Stimulated activated CD4-positive, alpha-beta T cell treated with anti-CD3 and anti-CD28 coated beads, Interleukin-12 subunit alpha, Interleukin-12 subunit beta, amount 100 ng/mL, for 4 hours (primary cell): ENCODE data around the gene CHIT1.
A peak's percentile ranks its signal among the peaks of the same experiment; 100 is the strongest.
"Not testable (repeated sequence)": the region's sequence is repeated elsewhere in the genome, so short reads cannot be mapped to it uniquely, and the experiment has no call there.

Experiments used
- DNase-seq: peaks from one replicate; pipeline ENCODE4 v3.0.0-alpha.2; 2020

Gene CHIT1

GRCh38 chr1:203229471-203230135 is at the start of gene CHIT1:
Gene CHIT1, minus strand, starts transcription at chr1:203229673. Its CDS starts 37 bp downstream, at chr1:203229636.
- DNase-seq: no peak

GRCh38 chr1:203278885-203279406 is 49.5 kb upstream of the CHIT1 start:
- no peak for DNase-seq

DNA sequence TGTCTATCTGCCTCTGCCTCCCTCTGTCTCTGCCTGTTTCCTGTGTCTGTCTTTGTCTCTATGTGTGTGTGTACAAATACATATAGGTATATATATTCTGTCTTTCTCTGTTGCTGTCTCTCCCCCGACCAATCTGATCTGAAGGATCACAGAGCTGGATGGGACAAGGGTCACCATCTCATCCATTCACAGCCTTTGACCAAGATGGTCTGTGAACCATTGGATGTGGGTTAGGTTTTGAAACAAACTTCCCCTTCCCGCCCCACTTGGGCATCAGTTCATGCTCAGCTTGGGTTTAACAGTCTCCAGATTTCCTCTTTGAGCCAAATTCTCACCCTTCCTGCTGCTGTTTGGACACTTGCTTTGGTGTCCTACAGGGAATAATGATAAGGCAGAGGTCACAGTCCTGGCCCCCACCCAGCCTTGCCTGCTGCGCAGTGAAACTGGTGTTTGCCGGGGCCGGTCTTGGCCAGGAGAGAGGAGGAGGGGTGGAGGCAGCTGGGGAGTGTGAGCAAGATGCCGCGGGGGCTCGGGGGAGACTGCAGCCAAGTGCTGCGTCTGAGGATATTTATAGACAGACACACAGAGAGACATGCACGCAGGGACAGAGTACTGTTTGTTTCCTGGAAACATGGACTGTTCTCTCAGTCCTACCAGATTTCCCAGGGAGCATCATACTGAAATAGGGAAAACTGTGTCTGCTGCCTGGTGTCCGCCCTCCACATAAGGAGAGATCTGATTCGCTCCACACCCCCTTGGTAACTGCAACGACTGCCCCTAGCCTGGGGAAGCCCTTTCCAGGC is 48.8 kb upstream of the CHIT1 start:
- DNase-seq: no peak

DNA sequence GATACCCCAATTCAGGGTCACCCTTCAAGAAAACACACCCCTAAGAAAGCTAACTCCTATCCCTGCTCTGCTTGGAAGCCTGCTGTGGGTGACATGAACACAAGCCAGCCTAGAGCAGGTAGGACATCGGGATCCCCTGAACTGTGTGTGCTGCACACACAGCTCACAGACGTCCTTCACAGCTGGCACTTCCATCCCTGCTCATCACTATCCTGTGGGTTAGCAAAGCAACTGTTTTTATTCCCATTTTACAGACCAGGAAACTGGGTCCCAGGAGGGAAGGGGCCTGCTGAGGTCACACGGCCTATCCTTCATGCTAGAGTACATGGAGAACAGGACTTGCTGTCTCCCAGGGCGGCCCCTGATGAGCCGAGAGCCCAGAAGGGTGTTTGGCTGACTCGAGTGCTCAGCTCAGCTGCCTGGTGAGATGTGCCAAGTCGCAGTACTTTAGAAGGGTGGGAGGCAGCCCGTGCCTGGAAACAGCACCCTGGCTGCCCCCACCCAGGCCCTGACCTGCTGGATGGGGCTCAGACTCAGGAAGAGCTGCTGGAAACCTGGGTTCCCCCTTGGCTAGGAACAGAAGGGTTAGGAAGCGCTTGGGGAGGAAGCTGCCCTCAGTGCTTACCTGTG is 47.6 kb upstream of the CHIT1 start:
- DNase-seq: no peak

GRCh38 chr1:203276408-203276807 is 46.9 kb upstream of the CHIT1 start:
- no peak for DNase-seq

DNA sequence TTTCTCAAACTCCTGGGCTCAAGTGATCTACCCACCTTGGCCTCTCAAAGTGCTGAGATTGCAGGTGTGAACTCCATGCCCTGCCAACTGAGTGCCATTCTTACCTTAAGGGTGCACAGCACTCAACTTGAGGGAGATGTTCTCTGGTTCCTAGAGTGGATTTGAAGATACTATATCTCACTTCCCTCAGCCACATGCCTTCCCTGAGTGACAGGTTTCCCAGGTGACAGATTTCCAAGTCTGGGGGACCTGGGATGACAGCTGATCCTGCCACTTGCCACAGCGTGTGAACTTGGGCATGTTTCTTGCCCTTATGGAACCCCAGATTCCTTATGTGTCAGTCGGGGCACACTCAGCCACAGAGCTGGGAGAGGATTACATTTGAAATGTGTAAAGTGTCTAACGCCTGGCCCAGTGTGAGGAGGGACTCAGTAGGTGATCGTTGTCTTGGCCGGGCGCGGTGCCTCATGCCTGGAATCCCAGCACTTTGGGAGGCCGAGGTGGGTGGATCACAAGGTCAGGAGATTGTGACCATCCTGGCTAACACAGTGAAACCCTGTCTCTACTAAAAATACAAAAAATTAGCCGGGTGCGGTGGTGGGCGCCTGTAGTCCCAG is 46.3 kb upstream of the CHIT1 start:
- no peak for DNase-seq

DNA sequence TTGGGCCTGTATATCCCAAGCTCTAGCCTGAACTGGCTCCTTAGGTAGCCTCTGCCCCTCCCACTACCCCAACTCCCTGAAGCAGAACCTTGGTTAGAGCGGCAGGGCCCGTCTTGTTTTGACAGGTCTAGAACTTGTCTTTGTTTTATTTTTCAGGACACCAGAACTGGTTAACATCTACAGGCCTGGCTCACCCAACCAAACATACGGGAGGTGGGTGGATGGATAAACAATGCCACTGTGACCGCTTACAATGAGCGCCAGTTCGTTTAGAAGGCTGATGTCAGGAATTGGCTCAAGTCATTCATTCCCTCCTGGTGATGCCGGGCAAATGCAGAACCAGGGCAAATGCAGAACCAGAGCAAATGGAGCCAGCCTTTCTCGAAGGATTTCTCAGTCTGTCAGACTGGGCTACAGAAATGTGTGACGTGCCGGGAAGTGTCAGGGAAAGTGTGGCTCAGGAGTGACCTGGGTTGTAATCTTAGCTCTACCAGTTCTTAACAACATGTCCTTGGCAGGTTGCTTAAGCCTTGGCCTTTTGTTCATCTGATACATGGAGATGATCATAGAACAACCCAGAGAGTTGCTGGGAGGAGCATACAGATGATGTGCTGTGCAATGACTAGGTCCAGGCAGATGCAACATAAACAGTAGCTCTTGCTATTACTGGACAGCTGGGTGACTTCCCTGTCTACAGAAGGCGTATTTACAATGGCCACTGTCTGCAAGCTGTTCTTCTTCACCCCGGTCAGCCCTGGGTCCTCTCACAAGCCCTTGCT is 45.3 kb upstream of the CHIT1 start:
- DNase-seq: no peak

DNA sequence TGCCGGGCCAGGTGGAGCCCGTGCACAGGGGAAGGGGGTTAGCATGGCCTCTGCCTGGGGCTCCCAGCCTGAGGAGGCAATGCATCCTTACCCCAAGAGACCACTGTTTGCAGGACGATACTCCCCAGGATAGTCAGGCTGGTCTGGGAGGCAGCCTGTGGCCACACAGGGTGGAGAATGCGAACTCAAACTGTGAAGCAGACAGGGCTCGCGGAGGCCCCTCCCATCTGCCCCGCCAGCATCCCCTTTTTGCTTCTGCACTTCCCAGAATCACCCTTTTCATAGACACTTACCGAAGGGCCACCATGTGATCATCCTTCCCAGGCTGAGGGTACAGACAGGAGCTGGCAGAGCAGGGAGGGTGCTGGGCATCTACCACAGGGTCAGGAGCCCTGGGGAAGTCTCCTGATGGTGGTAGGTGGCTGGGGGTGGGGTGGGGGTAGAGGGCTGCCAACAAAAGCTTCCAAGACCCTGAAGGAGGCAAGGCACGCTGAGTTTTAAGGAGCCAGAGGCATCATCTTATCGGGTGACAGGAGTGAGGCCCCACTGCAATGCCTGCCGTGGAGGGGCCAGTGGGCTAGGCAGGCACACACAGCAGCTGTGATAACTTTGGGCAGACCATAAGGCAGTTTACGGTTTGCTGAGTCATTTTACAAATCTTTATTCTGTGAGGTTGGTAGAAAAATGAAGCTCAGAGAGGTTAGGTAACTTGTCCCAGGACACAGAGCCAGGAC is 44.6 kb upstream of the CHIT1 start:
- DNase-seq: no peak

DNA sequence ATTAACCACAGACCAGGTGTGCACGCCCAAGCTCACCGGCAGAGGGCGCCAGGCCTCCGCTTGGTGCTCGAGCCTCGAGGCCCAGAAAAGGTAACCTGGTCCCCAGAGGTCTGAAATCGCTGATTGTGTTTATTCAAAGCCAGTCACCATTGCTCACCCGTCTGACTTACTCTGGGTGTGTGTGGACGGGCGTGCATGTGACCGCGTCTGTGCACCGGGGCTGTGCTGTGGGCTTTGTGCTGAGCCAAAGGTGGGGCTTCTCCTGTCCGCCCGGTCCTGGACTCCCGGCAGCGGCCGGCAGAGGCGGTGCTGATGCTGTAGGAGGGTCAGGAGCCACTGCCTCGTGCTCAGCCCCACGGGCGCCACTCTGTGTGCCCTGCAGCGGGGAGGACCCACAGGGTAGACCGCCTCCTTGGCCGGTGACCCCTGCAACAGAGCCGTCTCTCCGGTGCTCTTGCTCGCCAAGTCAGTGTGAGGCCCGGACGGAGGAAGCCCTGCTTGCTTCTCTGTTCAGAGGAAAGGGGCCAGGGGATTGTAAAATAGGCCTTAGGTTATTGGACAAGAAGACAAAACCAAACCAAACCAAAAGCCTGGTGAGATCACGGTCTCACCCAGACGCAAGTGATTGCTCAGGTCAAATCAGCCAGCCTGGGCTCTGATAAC is 43.9 kb upstream of the CHIT1 start:
- peak; percentile 92 for DNase-seq

DNA sequence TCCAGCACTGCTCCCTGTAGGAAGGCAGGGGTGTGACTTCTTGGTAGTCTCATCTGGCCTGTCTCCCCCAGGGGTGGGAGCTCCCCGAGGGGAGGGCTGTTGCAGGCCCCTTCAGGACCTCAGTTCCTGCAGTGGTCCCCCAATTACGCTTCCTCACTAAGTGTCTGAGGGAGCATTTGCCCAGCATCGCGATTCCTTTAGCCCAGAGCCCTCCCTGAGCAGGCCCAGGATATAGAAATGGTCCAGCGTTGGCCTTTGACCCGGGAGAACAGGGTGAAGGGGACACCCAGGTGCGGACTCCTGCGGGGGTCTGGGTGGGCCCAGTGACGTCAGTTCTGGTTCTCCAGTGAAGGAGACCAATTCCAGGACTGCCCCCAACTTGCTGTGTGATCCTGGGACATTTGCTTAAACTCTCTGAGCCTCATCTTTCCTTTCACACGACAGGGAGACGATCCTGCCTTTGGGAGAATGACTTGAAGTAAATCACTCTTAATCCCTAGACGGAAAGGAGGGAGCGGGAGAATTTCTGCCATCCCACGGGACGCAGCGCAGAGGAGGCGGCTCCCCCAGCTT is 43.2 kb upstream of the CHIT1 start:
- DNase-seq: no peak

- DNase-seq: no peak
Measured at GRCh38 chr1:203271962-203272632, 42.6 kb upstream of the CHIT1 start.

GRCh38 chr1:203271018-203271743 is 41.7 kb upstream of the CHIT1 start:
- DNase-seq: peak; percentile 52

DNA sequence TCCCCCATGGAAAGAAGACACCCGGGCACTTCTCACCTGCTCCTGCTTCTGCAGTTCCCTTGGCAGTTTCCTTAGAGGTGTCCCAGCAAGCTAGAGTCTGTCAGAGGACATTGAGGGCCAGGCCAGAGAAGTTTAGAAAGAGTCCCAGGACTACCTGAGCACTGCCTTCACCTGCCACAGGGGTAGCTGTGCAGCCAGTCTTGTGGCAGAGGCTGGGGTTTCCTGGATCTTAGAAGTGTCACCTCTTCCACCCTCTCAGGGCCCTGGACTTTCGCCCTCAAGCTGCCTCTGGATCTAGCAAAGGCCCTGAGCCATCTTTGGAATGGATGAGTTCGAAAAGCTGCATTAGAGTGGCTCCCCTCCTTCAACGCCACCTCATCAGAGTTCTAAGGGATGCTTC is 41.0 kb upstream of the CHIT1 start:
- DNase-seq: no peak

GRCh38 chr1:203269654-203270020 is 40.2 kb upstream of the CHIT1 start:
- no peak for DNase-seq

- no peak for DNase-seq
Measured at GRCh38 chr1:203268901-203269653, 39.6 kb upstream of the CHIT1 start.

DNA sequence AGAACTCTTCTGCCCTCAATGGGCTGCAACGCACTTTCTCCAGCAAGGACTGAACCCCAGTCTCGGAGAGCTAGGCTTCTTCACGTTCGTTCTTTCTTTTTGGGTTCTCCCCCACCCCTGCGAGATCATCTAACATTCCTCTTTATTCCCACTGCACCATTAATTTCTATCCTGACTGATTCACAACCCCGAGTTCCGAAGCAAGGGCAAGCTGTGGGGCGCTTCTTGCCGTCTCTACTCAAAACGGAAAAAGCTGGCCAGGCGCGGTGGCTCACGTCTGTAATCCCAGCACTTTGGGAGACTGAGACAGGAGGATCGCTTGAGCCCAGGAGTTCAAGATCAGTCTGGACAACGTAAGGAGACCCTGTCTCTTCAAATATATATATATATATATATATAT is 38.4 kb upstream of the CHIT1 start:
- DNase-seq: no peak

- DNase-seq: peak; percentile 67
Measured at GRCh38 chr1:203267347-203267846, 37.9 kb upstream of the CHIT1 start.

GRCh38 chr1:203266140-203266539 is 36.7 kb upstream of the CHIT1 start:
- not testable (repeated sequence) for DNase-seq

- no peak for DNase-seq
Measured at GRCh38 chr1:203265541-203265940, 36.1 kb upstream of the CHIT1 start.
